WTC11 (cell line): ENCODE measurements around the gene ZNF804A.

Experiments
- ARID4B ChIP-seq: sonication (generic); formaldehyde crosslinking; IDR thresholded peaks from 2 replicates; pipeline ENCODE4 v1.8.0; 2023; ENCODE audit warnings: missing genetic modification reagents, mild to moderate bottlenecking, borderline replicate concordance
- CTCF ChIP-seq: fragments of 200-600 bp; IDR thresholded peaks from 2 replicates; pipeline ENCODE4 v1.8.0; 2022; ENCODE audit warnings: antibody characterized with exemption
- E2F4 ChIP-seq: sonication (generic); formaldehyde crosslinking; IDR thresholded peaks from 2 replicates; pipeline ENCODE4 v1.8.1; 2022; ENCODE audit warnings: low read depth, mild to moderate bottlenecking, moderate library complexity, missing genetic modification reagents, borderline replicate concordance
- MXD4 ChIP-seq: fragments of 250-450 bp; sonication (Bioruptor Pico); IDR thresholded peaks from 2 replicates; pipeline ENCODE4 v1.8.0; 2021; ENCODE audit warnings: mild to moderate bottlenecking, moderate library complexity, borderline replicate concordance
- NFYB ChIP-seq: sonication (generic); formaldehyde crosslinking; conservative IDR thresholded peaks from 2 replicates; pipeline ENCODE4 v1.8.0; 2022; ENCODE audit warnings: low read depth, missing genetic modification reagents
- SP1 ChIP-seq: sonication (generic); formaldehyde crosslinking; conservative IDR thresholded peaks from 2 replicates; pipeline ENCODE4 v1.8.1; 2022; ENCODE audit warnings: missing genetic modification reagents
- TCF7 ChIP-seq: sonication (generic); formaldehyde crosslinking; IDR thresholded peaks from 2 replicates; pipeline ENCODE4 v1.8.0; 2022; ENCODE audit warnings: mild to moderate bottlenecking, low read depth, missing genetic modification reagents, moderate library complexity
- USF2 ChIP-seq: sonication (generic); formaldehyde crosslinking; IDR thresholded peaks from 2 replicates; pipeline ENCODE4 v1.8.1; 2023; ENCODE audit warnings: mild to moderate bottlenecking, missing genetic modification reagents, moderate library complexity
- ZNF317 ChIP-seq: sonication (generic); formaldehyde crosslinking; IDR thresholded peaks from 2 replicates; pipeline ENCODE4 v1.8.1; 2023; ENCODE audit warnings: low read depth, mild to moderate bottlenecking, moderate library complexity, missing genetic modification reagents, borderline replicate concordance
- TF ChIP-seq, protein P1 (sequence below): sonication (generic); formaldehyde crosslinking; IDR thresholded peaks from 2 replicates; pipeline ENCODE4 v1.8.1; 2023; ENCODE audit warnings: mild to moderate bottlenecking, missing genetic modification reagents

DNA sequence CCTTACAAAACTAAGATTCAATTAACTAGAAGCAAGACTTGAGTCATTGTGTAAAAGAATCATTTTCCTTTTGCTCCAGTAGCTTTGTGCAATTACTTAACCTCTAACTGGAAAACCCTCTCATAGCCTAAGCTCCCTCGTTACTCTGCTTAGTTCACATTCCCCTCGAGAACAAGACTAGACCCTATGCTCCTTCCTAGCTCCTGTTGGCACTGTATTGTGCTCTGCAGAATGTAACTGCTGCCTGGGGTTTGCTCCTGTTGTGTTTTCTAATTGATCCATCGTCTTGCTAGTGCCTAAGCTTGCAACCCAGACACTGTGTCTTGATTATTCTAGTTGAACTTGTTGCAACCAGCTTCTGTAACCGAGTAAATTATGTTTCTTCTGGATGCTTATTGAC lies 347.0 kb downstream of the ZNF804A start:
- TF ChIP-seq ZNF317 (CRISPR knock-in tag) (no peak), E2F4 (no peak), CTCF (no peak), MXD4 (CRISPR knock-in tag) (no peak), ARID4B (CRISPR knock-in tag) (no peak), SP1 (CRISPR knock-in tag) (no peak), USF2 (CRISPR knock-in tag) (no peak), TCF7 (CRISPR knock-in tag) (no peak), NFYB (CRISPR knock-in tag) (no peak)
- TF ChIP-seq, protein P1, sequence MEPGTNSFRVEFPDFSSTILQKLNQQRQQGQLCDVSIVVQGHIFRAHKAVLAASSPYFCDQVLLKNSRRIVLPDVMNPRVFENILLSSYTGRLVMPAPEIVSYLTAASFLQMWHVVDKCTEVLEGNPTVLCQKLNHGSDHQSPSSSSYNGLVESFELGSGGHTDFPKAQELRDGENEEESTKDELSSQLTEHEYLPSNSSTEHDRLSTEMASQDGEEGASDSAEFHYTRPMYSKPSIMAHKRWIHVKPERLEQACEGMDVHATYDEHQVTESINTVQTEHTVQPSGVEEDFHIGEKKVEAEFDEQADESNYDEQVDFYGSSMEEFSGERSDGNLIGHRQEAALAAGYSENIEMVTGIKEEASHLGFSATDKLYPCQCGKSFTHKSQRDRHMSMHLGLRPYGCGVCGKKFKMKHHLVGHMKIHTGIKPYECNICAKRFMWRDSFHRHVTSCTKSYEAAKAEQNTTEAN: no peak
